Activated T-helper 1 cell treated with anti-CD3 and anti-CD28 coated beads, Interleukin-2, amount 50 U/mL, for 16 hours (primary cell): ENCODE results near the gene PLCG2.
"Not testable (repeated sequence)": the region's sequence is repeated elsewhere in the genome, so short reads cannot be mapped to it uniquely, and the experiment has no call there.

Experiments used
- DNase-seq, 2 donors: peaks; one replicate each; pipeline ENCODE4 v3.0.0-alpha.2; 2020; ENCODE audit warnings: low read depth in 1 of 2, low spot score in 1 of 2

Gene PLCG2

DNA sequence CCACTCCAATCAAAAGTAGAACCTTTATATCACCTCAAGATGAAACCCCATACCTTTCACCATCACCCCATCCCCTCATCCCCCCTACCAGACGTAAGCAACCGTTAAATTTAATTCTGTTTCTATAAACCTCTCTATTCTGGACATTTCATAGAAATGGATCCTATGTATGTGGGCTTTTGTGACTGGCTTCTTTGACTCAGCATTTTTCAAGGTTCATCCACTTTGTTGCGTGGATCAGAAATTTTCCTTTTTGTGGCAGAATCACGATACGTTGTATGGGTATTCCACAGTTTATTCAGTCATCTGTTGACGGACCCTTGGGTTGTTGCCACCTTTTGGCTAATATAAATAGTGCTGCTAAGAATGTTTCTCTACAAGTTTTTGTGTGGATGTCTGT, 8.6 kb downstream of the PLCG2 start:
- DNase-seq = no peak

DNA sequence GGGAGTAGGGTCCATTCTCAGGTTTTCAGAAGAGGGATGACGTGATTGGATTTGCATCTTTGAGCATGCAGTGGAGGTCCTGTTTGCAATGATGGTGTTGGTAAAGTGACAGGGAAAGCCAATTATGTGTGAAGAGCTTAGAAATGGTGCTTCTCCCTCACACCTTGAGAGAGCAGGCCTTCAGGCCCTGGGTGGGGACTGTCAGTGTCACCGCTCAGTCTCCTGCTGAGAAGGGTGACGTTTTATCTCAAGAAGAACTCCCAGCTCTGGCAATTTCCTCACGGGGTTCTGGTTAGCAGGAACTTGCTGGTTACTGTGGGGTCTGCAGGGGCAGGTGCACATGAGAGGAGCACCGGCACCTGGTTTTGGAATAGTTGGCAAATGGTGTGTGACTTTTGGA, 11.2 kb downstream of the PLCG2 start:
- no peak for DNase-seq

DNA sequence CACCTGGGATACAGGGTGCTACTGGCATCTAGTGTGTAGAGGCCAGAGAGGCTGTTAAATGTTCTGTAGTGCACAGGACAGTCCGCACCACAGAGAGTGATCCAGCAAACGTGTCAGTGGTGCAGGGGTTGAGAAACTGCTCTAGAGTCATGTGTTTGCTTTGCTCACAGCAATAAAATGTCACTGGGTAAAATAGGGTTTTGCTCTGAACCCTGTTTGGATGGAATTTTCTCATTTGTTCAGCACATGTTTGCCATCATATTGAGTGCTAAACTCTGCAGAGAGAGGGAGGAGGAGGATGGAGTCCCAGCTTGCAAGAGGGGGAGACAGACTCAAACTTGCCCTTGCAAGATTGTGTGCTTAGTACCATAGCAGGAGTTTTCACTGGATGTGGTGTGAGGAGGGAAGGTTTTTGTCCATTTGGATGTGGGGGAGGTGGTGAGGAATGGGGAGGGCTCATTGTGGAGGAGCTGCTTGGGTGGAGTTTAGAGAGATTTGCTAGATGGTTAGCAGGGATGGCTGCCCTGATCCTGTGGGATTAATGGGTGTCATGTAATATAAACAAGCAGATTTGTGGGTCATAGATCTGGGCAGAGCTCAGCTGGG, 11.8 kb downstream of the PLCG2 start:
- DNase-seq = no peak

DNA sequence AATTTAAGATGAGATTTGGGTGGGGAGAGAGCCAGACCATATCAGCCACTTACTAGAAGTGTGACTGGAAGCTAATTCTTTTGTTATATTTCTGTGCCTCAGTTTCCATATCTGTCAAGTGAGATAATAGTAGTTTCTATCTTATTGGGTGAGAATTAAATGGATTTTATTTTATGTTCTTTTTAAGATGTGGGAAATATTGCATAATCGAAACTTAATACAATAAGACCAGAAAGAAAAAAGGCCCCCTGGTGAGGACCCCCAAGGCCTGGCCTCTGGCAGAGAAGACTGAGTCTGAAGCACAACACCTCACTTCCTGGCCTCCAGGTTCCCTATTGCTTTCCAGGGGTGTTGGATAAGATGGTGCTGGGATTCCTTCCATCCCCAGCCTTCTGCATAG, 13.7 kb downstream of the PLCG2 start:
- DNase-seq = no peak

DNA sequence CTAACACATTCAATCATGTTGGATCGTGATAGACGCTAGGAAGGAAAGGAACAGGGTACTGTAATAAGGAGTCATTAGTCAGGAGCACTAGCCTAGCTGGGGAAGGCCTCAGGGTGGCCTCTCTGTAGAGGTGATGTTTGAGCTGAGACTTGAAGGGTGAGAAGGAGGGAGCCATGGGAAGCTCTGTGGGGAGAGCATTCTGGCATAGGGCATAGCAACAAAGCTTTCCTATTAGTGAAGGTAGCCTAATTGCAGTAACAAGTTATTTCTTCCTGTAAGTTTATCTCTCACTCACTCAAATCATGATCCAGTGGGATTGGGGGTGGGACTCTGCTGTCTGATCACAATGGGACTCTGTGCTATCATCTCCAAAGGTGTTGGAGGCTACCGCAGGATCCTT, 16.1 kb downstream of the PLCG2 start:
- DNase-seq = no peak

DNA sequence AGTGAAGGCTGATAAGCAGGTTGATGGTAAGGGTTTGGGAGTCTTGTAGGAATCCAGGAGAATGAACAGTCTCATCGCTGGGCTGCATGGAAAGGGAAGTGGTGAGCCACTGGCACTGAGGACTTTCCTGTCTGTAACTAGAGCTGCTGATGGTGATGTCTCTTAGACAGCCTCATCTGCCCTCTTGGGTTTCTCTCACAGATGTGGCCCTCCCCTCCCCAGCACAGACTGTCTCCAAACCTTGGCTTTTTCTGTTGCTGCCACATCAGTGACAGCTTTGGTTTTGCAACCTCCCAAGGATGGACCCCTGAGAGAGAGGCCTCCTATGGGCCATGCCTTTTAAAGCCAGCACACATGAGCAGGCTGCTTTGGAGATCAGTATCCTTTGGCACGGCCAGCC, 16.9 kb downstream of the PLCG2 start:
- no peak for DNase-seq

DNA sequence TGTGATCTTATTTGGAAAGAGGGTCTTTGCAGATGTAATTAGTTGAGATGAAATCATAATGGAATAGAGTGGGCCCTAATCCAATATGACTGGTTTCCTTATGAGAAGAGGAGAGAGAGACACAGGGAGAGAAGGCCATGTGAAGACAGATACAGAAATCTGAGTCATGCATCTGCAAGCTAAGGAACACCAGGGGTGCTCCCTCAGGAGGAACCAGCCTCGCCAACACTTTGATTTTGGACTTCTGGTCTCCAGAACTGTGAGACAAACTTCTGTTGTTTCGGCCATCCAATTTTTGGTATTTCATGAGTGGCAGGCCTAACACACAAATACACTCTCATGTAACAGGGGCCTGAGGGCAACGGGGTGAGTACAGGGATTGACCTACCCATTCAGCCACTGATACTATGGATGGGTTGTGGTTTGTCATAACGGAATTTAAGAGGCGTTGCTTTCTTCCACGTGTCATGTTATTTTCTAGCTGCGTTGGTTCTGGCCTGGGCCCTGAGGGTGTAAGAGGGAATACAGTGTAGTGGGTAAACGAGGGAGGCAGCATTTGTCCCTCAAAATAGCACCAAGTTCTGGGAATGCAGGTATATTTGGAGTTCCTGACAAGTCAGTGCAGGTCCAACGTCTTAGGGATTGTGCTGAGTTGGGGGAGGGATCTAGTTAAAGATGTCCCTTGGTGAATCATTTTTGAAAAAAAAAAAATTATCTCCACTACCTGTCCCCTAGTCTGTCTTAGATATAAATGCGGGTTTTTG, 17.7 kb downstream of the PLCG2 start:
- no peak for DNase-seq

DNA sequence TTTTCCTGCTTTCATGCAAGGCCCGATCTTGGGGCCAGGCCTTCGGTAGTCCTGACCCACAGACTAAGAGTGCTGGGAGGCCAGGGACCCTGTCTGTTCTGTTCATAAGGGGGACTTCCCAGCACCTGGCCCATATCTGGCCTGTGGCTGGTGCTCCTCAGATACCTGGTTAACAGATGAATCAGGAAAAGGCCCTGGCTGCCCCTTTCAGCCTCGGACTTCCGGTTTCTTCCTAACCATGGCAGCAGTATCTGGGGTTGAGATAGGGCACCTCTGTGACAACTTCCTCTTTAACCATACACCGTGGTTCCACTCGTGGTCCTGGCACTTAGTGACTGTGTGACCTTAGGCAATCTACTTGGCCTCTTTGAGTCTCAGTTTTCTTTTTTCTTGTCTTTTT, 18.4 kb downstream of the PLCG2 start:
- DNase-seq = no peak

DNA sequence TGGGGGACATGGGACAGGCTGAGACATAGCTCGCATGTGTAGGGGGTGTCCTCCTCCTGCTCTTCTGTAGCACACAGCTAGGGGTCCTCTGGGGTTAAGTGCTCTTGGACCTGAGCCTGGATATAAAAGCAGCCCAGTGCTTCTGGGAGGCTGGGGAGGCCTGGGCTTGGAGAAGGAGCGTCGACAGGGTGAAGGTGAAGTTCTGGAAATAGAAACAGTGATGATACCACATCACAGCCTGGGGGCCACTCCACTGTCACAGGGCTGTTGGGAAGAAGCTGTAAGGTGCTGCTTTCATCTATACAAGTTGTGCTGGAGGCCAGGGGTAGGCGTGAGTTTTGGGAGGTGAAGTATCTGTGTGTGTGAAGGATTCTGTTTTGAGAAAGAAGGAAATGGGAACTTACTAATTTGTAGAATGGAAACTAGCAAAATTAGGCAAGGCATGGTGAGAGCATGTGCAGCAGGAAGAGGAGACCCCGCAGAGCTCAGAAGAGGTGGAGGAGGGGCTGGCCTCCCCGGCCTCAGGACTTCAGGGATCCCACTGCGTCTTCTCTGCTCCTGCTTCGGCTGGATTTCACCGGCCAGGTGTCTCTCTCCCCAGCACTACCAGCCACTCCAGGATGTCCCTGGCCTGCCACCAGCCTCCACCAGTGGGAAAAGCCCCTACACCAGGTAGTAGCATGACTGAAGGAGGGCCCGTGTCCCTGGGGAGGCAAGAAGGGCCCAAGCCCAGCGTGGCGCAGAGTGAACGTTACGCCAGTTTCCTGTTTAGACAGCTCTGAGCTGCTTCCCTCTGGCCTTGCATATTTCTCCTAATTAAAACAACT, 19.4 kb downstream of the PLCG2 start:
- no peak for DNase-seq

DNA sequence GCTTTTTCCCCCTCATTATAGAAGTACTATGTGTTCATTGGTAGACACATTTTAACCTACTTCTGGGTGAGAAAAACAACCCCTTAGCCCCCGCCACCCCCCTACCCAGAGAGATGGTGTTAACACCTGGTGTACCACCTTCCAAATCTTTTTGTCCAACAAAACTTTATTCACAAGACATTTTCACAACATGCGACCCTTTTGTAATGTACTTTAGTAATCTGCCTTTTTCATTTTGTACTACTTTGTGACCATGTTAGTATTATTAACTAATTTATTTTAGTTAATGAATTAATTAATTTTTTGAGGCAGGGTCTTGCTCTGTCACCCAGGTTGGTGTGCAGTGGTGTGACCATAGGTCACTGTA, 20.0 kb downstream of the PLCG2 start:
- DNase-seq = no peak

DNA sequence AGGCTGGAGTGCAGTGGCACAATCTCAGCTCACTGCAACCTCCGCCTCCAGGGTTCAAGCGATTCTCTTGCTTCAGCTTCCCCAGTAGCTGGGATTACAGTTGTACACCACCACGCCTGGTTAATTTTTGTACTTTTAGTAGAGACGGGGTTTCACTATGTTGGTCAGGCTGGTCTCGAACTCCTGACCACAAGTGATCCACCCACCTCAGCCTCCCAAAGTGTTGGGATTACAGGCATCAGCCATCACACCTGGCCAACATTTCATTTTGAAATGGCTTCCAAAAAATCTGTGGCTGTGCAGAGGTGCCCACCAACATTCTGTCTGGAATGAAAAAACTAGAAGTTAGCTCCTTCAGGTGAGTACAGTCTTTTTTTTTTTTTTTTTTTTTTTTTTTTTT, 22.6 kb downstream of the PLCG2 start:
- not testable (repeated sequence) for DNase-seq

DNA sequence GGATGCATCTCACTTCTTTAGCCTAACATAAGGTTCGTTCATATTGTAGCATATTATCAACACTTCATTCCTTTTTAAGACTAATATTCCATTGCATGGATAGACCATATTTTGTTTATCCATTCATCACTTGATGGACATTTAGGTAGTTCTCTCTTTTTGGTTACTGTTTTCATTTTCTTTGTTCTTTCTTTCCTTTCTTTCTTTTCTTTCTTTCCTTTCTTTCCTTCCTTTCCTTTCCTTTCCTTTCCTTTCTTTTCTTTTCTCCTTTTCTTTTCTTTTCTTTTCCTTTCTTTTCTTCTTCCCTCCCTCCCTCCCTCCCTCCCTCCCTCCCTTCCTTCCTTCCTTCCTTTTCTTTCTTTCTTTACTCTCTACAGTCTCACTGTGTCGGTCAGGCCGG, 24.2 kb downstream of the PLCG2 start:
- no peak for DNase-seq

DNA sequence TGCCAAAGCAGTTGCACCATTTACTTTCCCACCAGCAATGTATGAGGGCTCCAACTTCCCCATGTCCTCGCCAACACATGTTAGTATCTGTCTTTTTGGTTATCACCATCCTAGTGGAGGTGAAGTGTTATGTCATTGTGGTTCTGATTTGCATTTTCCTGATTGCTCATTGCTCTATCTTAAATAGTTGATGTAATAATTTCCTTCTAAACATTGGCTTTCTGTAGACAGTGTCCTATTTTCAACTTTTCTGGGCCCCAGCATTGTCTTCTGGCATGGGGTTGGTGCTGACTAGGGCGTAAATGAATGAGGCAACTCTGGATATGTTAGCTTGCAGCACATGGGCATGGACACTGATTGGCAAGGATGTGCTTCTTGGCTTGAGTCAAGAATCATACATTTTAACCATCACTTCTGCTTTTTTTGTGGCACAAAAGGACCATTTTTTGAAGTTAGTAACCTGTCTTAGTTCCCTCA, 25.1 kb downstream of the PLCG2 start:
- DNase-seq = no peak

DNA sequence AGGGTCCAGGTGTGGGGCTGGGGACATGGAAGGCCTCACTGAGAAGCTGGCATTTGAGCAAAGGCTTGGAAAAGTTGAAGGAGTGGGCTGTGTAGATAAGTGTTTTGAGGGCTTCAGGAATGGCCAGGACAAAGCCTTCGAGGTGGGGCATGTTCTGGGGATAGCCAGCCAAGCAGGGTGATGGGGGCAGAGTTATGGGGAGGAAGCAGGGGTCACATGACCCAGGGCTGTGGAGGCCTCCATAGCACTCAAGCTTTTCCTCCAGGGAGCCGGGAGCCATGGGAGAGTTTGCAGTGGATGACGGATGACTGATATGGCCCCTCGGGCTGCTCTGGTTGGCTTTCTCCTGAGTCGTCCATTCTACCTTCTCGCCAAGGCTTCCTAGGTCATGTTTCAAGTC, 27.6 kb downstream of the PLCG2 start:
- DNase-seq = no peak

DNA sequence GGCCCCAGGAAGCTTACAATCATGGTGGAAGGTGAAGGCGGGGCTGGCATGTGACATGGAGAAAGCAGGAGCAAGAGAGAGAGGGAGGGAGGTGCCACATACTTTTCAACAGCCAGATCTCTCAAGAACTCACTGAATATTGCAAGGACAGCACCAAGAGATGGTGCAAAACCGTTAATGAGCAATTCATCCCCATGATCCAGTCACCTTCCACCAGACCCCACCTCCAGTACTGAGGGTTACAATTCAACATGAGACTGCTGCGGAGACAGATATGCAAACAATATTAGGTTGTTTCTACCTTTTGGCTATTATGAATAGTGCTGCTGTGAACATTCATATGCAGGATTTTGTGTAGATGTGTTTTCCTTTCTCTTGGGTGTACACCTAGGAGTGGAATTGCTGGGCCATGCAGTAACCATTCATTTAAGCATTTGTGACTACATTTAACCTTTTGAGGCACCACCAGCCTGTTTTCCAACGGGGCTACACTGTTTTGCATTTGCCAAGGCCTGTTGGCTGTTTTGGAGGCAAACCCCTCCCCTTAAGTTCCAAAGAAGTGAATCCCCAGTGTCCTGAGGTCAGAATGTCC, 28.8 kb downstream of the PLCG2 start:
- DNase-seq = no peak

DNA sequence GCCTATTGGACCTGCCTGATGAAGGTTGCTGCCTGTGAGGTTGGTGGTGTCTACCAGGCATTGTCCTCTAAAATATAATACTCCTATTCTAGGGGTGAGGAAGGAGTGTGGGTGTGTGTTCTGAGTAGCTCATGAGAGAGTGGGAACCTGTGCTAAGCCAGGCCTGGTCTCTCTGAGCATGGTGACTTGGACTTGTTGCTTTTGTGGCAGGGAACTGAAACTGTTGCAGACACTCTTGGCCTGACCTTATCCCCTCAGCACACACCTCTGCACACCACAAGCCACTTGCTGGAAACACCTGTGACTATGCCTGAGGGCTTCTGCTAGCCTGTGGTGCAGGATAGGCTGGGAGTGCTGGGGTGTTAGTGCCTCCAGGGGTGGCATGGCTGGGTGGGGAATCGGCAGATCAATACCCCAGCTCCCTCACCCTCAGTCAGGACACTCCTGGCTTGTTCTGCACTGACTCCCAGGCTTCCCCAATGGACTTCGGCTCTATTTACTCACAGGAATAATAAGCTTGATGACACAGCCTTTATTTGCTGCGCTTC, 29.9 kb downstream of the PLCG2 start:
- no peak for DNase-seq

DNA sequence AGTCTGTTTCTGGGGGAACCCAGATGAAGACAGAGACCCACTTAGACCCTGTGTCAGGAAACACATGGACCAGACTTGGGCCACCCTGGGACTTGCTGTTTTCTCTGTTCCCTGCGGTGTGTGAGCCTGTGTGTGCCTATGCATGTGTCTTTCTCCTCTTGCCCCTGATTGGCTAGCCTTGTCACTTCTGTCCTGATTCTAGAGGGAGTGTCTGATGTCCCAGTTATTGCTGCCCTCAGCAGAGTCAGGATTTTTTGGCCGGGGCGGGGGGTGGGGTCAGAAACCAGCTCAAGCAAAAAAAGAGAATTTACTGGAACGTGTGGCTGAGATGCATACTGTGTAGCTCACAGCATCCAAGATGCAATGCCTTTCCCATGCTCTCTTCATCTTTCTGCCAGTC, 30.5 kb downstream of the PLCG2 start:
- DNase-seq = no peak

DNA sequence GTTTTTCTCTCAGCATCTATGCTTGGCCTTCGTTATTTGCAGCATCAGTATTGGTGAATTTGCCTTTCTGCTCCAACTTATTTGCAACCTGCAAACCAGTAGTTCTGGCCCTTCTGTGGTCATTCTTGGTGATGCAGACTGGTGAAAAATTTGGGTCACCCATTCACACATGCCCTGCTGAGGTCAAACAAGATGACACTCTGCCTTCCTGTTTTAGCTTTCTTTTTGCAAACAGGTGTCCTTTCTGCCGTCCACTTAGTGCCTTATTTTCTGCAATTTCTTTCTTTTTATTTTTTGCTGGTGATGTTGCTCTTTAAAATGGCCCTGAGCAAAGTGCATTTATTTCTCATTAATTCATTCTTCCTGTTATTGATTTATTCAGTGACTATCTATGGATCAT, 31.3 kb downstream of the PLCG2 start:
- DNase-seq = no peak

DNA sequence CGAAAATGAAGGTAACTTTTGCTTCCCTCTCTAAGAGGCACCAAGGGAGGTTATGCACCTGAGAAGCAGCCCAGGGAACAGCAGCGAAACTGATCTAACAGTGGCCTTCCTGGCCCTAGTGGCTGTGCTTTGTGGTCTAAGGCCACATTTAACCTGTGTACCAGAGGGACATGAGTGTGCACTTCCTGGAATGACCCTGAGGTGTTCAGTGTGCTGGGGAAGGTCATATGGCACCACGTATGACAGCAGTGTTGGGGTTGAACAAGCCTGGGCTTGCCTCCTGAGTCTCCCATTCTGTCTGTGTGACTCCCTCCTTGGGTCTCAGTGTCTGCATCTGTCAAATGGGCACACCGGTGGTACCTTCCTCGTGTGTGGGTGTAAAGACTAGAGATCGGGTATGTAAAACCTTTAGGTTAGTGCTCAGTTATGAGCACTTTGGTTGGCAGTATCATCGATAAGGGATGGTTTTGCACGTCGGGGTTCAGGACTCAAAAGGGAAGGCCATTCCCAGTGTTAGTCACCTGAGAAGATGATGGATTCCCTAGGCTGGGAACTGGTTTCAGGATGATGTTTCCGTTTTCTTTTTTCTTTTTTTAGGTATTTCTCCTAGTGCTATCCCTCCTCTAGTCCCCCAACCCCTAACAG, 31.9 kb downstream of the PLCG2 start:
- DNase-seq = no peak

DNA sequence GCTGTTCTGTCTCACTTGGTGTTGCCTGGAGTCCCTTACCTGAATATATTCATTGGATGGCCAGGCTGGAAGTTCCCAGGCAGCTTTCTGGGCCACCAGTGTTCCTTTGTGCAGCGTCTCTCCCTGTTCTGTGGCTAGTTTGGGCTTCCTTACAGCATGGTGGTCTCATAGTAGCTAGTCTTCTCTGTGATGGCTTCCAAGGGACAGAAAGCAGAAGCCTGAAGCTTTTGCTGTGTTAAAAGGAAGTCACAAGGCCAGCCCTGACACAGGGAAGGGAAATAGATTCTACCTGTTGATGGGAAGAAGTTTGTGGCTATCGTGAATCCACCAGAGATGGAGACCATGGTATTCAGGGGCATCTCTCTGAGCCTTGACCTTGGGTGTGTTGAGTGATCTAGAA, 34.6 kb downstream of the PLCG2 start:
- DNase-seq = no peak
